Motor neuron (in vitro differentiated cells): Measurements from ENCODE around the gene CELSR1. TPM values are rescaled to one million over a fixed set of nuclear protein-coding genes. Genes with fewer than 3 reads are reported as not detected.
A peak's percentile ranks its signal among the peaks of the same experiment; 100 is the strongest.

Experiments used
- ATAC-seq, 8 experiments: fragments of 200-7000 bp; cut with Tn5 transposase; replicated peaks in 6 of 8; 2 replicates each; pipeline ENCODE4 v1.8.0; 2021; ENCODE audit warnings: mild to moderate bottlenecking in 8 of 8, moderate library complexity in 8 of 8
- H3K27ac ChIP-seq, 2 donors: fragments of 250-450 bp; sonication (Bioruptor Pico); 2 replicates each; pipeline ENCODE4 v1.9.0; 2021; ENCODE audit warnings: antibody characterized with exemption in 2 of 2, mild to moderate bottlenecking in 2 of 2, moderate library complexity in 1 of 2
- H3K4me1 ChIP-seq, 2 donors: fragments of 250-450 bp; sonication (Bioruptor Pico); replicated peaks in 1 of 2; 2 replicates each; pipeline ENCODE4 v1.6.1; 2021; ENCODE audit warnings: antibody characterized with exemption in 2 of 2, mild to moderate bottlenecking in 2 of 2, moderate library complexity in 1 of 2
- H3K4me3 ChIP-seq, 5 donors: fragments of 250-450 bp; sonication (Bioruptor Pico); 2 replicates each; pipeline ENCODE4 v1.9.0; 2021; ENCODE audit warnings: antibody characterized with exemption in 5 of 5, mild to moderate bottlenecking in 5 of 5, moderate library complexity in 4 of 5
- WGBS, 10 experiments: fragments of 450-650 bp; shearing (Covaris generic); methylation state at CpG; one replicate each; pipeline ENCODE4 v1.0.0; 2022; 5-methylcytosine and 5-hydroxymethylcytosine counted together
- in situ Hi-C, 9 experiments: fragments of 400-800 bp; cut with MboI; loops; one replicate each; pipeline ENCODE4 v1.15.0; 2021; ENCODE audit warnings: low sequenced_read_pairs in 9 of 9, low pct_unique_long_range_greater_than_20kb in 2 of 9; ENCODE audit not compliant: unreplicated experiment in 9 of 9
- total RNA-seq, 8 experiments: library from RNA; unstranded; fragments of 300-600 nt; gene quantifications; 2 replicates each; pipeline versions ENCODE4 v1.2.3 to v1.2.4, GENCODE V29; 2022

Gene CELSR1
- total RNA-seq, 8 experiments from 2014 or later = 0.76 to 26.6 (median 4.7) TPM

DNA sequence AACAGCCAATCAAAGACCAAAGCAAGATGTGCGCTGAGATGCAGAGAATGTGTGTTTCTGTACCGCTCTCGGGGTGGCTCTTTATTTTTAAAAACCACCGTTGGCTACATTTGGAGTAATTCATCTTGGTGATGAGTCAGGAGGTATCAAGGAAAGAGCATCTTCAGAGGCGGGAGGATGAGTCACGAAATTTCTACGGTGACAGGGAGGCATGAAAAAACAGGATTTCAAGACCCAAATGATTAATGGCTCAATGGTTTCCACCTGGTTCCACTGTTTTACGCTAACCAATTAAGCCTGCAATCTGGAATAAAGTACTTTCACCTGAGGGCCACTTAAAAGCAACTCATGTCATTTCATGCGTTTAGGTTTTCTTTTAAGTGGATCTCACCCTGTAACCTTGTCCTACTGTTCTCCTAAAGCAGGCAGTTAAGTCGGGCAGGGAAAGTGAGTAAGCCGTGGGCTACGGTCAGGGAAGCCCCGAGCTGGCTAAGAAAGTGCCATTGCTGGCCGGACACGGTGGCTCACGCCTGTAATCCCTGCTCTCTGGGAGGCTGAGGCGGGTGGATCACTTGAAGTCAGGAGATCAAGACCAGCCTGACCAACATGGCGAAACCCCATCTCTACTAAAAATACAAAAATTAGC is 74.6 kb downstream of the CELSR1 start:
- Histone ChIP-seq H3K27ac (no peak overlapping the region), H3K4me1 (peaks cover 15 to 47% of the 10 kb centered on the region in 2 donors), H3K4me3 (no peak overlapping the region)
- WGBS, 10 experiments = 32 to 92% (median 58%) methylated on average over 1 to 15 of the region's 18 CpGs
- in situ Hi-C loops = no loop called here
- peak in 5 of 8 experiments; percentile 55 to 81 (median 77) for ATAC-seq

- Histone ChIP-seq H3K4me3 (no peak overlapping the region), H3K4me1 (peaks cover 15 to 50% of the 10 kb centered on the region in 2 donors), H3K27ac (no peak overlapping the region)
- in situ Hi-C loops = no loop called here
- 33 to 100% (median 94%) methylated on average over 1 to 6 of the region's 22 CpGs; no CpG with 5 or more reads in 7 of the 10 experiments for WGBS, 10 experiments
- no peak for ATAC-seq
Observed at GRCh38 chr22:46461566-46462180, 75.7 kb downstream of the CELSR1 start.

DNA sequence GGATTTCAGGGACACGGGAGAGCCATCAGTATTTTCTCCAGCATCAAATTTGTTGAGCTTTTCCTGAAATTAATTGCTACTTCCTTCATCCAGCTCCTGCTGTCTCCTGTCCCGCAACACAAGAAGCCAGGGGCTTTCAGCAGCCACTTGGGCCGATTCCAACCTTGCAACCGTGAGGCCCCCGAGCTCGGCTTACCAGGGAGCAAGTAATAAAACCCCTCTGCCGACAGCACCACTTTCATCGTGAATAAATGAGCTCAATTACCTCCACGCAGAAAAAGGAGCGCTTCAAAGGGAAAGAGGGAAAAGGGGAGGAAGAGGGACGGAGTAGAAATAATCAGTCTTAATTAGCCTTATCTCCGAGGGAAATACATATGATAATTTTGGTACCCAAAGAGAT is 76.6 kb downstream of the CELSR1 start:
- 0 to 62% (median 26%) methylated on average over 2 to 9 of the region's 12 CpGs; no CpG with 5 or more reads in 1 of the 10 experiments for WGBS, 10 experiments
- Histone ChIP-seq H3K4me1 (peaks cover 15 to 47% of the 10 kb centered on the region in 2 donors), H3K4me3 (no peak overlapping the region), H3K27ac (no peak overlapping the region)
- peak in 1 of 8 experiments; percentile 3 for ATAC-seq
- in situ Hi-C loops = no loop called here

DNA sequence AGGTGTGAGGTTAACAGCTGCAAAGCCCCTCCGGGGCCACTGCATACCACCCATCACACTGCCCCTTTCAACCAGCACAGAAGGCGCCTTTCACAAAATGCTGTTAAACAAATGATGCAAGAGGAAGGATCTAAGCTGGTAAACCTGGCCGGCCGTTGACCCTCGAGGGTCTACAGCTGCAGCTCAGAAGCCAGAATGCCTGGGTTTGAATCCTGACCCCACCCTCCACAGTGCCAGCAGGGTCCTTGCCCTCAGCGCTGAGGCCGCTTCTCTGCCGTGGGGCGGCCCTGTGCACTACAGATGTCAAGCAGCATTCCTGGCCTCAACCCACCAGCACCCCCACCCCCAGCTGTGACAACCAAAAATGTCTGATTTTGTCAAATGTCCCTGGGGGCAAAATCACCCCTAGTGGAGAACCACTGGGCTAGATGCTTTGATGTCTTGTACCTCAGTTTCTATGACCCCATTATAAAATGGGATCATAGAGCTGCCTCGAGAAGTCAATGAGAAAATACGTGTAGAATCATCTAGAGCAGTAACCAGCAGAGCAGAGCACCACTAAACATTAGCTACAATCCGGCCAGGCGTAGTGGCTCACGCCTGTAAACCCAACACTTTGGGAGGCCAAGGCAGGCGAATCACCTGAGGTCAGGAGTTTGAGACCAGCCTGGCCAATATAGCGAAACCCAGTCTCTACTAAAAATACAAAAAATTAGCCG is 77.9 kb downstream of the CELSR1 start:
- Histone ChIP-seq H3K4me1 (peaks cover 20 to 43% of the 10 kb centered on the region in 2 donors), H3K4me3 (no peak overlapping the region), H3K27ac (no peak overlapping the region)
- in situ Hi-C loops = no loop called here
- WGBS, 10 experiments = 71 to 100% (median 85%) methylated on average over 1 to 5 of the region's 17 CpGs
- ATAC-seq = no peak

DNA sequence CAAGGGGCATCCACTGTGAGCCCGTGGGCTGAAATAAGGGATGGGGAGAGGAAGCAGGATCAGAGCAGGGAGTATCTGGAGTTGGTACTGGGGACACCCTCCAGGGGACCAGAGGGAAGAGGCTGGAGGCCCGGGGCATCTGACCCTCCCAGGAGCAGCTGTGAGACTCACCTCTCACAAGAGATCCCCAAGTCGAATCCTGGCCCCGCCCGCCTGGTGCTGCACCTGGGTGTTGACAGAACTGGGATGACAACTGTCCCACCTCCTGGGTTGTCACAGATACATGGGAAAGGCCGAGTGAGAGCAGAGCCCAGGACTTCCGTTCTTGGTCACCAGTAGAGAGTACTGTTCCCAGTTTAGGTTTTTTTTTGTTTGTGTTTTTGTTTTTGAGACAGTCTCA is 78.9 kb downstream of the CELSR1 start:
- ATAC-seq = no peak
- H3K4me3 ChIP-seq = no peak overlapping the region
- WGBS, 10 experiments = 38 to 100% (median 92%) methylated on average over 1 to 4 of the region's 7 CpGs; no CpG with 5 or more reads in 6 of the 10 experiments
- in situ Hi-C loops = no loop called here
- no peak overlapping the region for H3K27ac ChIP-seq
- H3K4me1 ChIP-seq = peaks cover 30 to 48% of the 10 kb centered on the region in 2 donors

- peak; percentile 24 to 96 (median 58) for ATAC-seq
- in situ Hi-C loops = no loop called here
- H3K4me1 ChIP-seq = peaks cover 35 to 55% of the 10 kb centered on the region in 2 donors
- WGBS, 10 experiments = 20 to 87% (median 64%) methylated on average over 2 to 12 of the region's 34 CpGs; no CpG with 5 or more reads in 4 of the 10 experiments
- no peak overlapping the region for H3K4me3 ChIP-seq
- peak overlapping the region in 1 of 2 donors; percentile 2 for H3K27ac ChIP-seq
Observed at GRCh38 chr22:46457502-46458488, 79.6 kb downstream of the CELSR1 start.

DNA sequence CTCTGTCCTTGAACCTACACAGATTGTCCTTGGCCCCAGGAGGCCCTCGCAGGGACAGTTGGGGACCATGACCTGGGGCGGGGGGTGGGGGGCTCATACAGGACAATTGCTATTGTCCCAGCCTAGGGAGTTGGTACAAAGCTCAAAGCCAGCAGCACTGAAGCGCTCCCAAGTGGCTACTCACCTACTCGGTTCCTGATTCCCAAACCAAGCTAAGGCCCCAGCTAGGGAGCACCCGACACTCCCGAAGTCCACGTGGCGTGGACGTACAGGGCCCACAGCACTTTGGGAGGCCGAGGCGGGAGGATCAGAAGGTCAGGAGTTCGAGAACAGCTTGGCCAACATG is 80.6 kb downstream of the CELSR1 start:
- Histone ChIP-seq H3K27ac (no peak overlapping the region), H3K4me1 (peaks cover 35 to 48% of the 10 kb centered on the region in 2 donors), H3K4me3 (no peak overlapping the region)
- WGBS, 10 experiments = 97 to 100% (median 100%) methylated on average over 1 to 5 of the region's 12 CpGs; no CpG with 5 or more reads in 7 of the 10 experiments
- in situ Hi-C loops = no loop called here
- no peak for ATAC-seq

GRCh38 chr22:46455446-46455845 is 82.0 kb downstream of the CELSR1 start:
- Histone ChIP-seq H3K4me1 (peaks cover 25 to 35% of the 10 kb centered on the region in 2 donors), H3K27ac (no peak overlapping the region), H3K4me3 (no peak overlapping the region)
- no peak for ATAC-seq
- WGBS, 10 experiments = 40 to 100% (median 92%) methylated on average over 1 to 13 of the region's 13 CpGs; no CpG with 5 or more reads in 2 of the 10 experiments
- in situ Hi-C loops = no loop called here

DNA sequence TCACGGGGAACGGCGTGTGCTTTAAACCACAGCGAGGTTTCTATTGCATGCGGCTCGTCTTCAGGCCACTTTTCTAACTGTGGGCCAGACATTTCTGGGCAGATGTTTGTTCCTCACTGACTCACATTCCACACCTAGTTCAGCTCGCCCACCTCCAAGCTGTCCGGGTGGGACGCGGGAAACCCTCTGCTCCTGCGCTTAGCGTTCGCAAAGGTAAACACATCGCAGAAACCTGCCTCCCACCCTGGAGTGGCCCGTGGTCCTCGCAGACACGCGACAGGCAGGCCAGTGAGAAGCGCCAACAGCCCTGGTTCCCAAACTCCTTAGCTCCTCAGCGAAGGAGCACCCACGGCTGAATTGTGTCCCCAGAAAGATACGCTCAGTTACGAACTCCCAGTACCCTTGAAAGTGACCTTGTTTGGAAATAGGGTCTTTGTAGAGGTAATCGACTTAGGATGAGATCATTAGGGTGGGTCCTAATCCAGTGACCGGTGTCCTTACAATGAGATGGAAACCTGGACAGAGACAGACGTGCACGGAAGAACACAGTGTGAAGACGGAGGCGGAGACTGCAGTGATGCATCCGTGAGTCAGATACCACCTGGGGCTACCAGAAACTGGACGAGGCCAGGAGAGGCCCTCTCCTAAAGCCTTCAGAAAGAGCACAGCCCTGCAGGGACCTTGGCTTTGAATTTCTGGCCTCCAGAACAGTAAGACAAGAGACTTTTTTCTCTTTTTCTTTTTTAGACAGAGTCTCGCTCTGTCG is 82.7 kb downstream of the CELSR1 start:
- in situ Hi-C loops = no loop called here
- Histone ChIP-seq H3K4me3 (no peak overlapping the region), H3K4me1 (peaks cover 21 to 30% of the 10 kb centered on the region in 2 donors), H3K27ac (peak overlapping the region in 1 of 2 donors; percentile 16)
- peak in 5 of 8 experiments; percentile 46 to 67 (median 61) for ATAC-seq
- 30 to 93% (median 80%) methylated on average over 4 to 11 of the region's 33 CpGs; no CpG with 5 or more reads in 2 of the 10 experiments for WGBS, 10 experiments

- Histone ChIP-seq H3K4me3 (no peak overlapping the region), H3K4me1 (peaks cover 21 to 30% of the 10 kb centered on the region in 2 donors), H3K27ac (peak overlapping the region in 1 of 2 donors; percentile 16)
- ATAC-seq = peak in 5 of 8 experiments; percentile 41 to 67 (median 62)
- in situ Hi-C loops = no loop called here
- 0 to 67% (median 50%) methylated on average over 1 to 6 of the region's 24 CpGs; no CpG with 5 or more reads in 6 of the 10 experiments for WGBS, 10 experiments
Observed at GRCh38 chr22:46453829-46454503, 83.5 kb downstream of the CELSR1 start.

- Histone ChIP-seq H3K27ac (peak overlapping the region in 1 of 2 donors; percentile 35), H3K4me3 (no peak overlapping the region), H3K4me1 (peaks cover 21 to 30% of the 10 kb centered on the region in 2 donors)
- WGBS, 10 experiments = 35 to 83% (median 69%) methylated on average over 1 to 15 of the region's 31 CpGs; no CpG with 5 or more reads in 5 of the 10 experiments
- ATAC-seq = peak in 2 of 8 experiments; percentile 5 to 14
- in situ Hi-C loops = no loop called here
Observed at GRCh38 chr22:46453006-46453828, 84.2 kb downstream of the CELSR1 start.
